ENCODE measurements around the gene TACC2.

GRCh38 chr10:121974019-121974534 is 14.9 kb upstream of the TACC2 start:
- TF ChIP-seq CTCF (IDR thresholded peaks at IDR 0.05) (no peak), POLR2A (IDR thresholded peaks at IDR 0.05) (no peak)
